ENCODE data around the gene PLAAT3. TPM values are rescaled to one million over a fixed set of nuclear protein-coding genes. Genes with fewer than 3 reads are reported as not detected.

Gene PLAAT3
- total and polyA plus RNA-seq, 8 donors: 6.0 to 86.4 (median 9.3) TPM

DNA sequence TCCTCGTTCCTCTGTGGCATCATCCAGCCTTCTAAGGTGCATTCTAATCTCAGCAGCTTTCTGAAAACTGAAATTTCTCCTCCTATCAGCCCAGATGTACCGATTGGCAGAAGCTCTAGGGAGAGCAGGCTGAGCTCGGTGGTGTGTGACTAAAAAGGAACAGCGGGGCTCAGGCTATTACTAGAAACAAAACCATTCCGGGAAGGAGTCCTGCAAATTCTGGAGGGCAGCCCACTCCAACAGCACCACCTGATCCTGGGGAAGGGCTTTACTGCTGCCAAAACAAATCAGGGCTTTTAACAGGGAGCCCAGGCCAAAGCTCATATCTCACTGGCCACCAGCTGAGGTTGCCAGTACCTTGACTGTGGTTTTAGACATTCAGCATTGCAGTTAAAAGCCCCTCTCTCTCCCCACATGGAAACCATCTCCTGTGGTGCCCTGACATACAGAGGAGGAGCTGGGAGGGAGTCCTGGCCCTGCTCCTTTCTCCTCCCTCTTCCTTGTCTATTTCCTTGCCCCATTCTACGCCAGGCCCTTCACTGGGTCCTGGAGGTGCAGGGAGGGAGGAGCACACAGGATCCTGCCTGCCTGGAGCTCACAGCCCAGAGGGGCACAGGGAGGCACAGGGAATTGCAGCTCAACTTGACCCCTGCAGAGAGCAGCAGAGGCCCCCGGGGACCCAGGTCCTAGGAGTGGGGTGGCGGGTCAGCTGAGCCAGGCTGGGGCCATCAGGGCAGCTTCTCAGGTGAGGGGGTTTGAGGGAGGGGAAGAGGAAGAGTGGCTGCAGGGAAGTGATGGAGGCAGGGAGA lies 76.7 kb downstream of the PLAAT3 start:
- intact Hi-C loops (cut with DNase I): no loop called here
- TF ChIP-seq, protein P1, sequence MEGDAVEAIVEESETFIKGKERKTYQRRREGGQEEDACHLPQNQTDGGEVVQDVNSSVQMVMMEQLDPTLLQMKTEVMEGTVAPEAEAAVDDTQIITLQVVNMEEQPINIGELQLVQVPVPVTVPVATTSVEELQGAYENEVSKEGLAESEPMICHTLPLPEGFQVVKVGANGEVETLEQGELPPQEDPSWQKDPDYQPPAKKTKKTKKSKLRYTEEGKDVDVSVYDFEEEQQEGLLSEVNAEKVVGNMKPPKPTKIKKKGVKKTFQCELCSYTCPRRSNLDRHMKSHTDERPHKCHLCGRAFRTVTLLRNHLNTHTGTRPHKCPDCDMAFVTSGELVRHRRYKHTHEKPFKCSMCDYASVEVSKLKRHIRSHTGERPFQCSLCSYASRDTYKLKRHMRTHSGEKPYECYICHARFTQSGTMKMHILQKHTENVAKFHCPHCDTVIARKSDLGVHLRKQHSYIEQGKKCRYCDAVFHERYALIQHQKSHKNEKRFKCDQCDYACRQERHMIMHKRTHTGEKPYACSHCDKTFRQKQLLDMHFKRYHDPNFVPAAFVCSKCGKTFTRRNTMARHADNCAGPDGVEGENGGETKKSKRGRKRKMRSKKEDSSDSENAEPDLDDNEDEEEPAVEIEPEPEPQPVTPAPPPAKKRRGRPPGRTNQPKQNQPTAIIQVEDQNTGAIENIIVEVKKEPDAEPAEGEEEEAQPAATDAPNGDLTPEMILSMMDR (IDR thresholded peaks at IDR 0.05): no peak
- H3K27ac ChIP-seq: peak overlapping the region; percentile 82 to 93
- no peaks in the 10 kb centered on the region for H3K9me3 ChIP-seq
- ATAC-seq (peak; percentile 82), DNase-seq (peak in 2 of 4 donors; percentile 39 to 71)
- peaks cover 22 to 55% of the 10 kb centered on the region in 2 donors for H3K4me1 ChIP-seq
- H3K4me3 ChIP-seq: peak overlapping the region; percentile 27 to 51
- no peaks in the 10 kb centered on the region for H3K27me3 ChIP-seq
- no peaks in the 10 kb centered on the region for H3K36me3 ChIP-seq

DNA sequence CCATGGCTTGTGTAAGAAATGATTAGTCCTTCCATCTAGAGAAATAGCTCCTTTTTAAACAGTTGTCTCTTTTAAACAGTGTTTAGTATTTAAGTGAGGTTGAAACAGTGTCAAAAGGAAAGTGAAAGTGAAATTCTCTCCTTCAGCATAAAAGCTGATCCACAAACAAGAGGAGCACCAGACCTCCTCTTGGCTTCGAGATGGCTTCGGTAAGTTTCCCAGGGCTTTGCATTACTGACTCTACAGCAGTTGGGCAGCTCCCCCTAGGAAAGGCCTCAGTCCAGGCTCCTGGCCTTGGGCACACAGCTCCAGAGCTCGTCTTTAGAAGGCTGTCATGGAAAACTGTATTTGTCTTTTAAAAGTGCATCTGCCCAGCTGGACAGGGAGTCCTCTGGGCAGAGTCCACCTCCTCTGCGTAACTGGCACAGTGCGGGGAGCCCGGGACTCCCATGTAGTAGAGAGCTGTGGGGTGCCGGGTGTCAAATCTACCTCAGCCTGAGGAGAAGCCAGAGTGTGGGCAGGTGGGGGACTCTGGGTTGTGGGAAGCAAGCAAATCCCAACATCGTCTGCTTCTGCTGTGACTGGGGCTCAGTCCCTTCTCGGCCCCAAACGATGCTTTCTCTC lies 77.5 kb downstream of the PLAAT3 start, which contains the start of gene PLAAT4:
Gene PLAAT4 (plus strand): TSS at position 140 of the 624 bp plus-strand sequence. CDS start 61 bp downstream, at position 201.
- TF ChIP-seq, protein P1 (IDR thresholded peaks at IDR 0.05): no peak
- peaks cover 22 to 55% of the 10 kb centered on the region in 2 donors for H3K4me1 ChIP-seq
- intact Hi-C loops (cut with DNase I): no loop called here
- H3K36me3 ChIP-seq: no peaks in the 10 kb centered on the region
- peak within 1 kb of the TSS; percentile 27 to 51 for H3K4me3 ChIP-seq
- no peaks in the 10 kb centered on the region for H3K9me3 ChIP-seq
- DNase-seq: peak in 1 of 4 donors; percentile 52
- ATAC-seq: peak; percentile 75
- peak within 1 kb of the TSS; percentile 82 to 93 for H3K27ac ChIP-seq
- H3K27me3 ChIP-seq: no peaks in the 10 kb centered on the region

DNA sequence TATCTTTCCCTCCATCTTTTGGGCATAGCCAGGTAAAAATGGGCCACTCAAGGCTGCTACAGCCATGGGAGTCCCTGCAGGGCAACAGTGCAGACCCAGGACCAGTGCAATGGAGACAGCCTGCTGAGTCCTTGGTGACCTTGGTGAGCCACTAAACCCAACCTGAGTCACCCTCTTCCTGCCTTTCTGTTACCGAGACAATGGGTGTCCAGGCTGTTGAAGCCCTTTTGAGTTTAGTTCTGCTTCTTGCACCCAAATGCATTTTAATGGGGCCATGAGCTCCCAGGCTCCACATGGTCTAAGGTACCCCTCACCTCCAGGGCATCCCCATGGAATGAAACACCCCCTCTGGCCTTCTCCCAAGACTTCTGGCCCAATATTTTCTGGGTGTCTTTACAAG lies 78.5 kb downstream of the PLAAT3 start:
- Histone ChIP-seq H3K9me3 (no peaks in the 10 kb centered on the region), H3K36me3 (no peaks in the 10 kb centered on the region), H3K4me3 (no peak overlapping the region), H3K27ac (peak overlapping the region in 1 of 2 donors; percentile 82), H3K4me1 (peaks cover 22 to 62% of the 10 kb centered on the region in 2 donors), H3K27me3 (no peaks in the 10 kb centered on the region)
- TF ChIP-seq, protein P1 (IDR thresholded peaks at IDR 0.05): no peak
- no peak for ATAC-seq
- DNase-seq: no peak
- intact Hi-C loops (cut with DNase I): no loop called here

DNA sequence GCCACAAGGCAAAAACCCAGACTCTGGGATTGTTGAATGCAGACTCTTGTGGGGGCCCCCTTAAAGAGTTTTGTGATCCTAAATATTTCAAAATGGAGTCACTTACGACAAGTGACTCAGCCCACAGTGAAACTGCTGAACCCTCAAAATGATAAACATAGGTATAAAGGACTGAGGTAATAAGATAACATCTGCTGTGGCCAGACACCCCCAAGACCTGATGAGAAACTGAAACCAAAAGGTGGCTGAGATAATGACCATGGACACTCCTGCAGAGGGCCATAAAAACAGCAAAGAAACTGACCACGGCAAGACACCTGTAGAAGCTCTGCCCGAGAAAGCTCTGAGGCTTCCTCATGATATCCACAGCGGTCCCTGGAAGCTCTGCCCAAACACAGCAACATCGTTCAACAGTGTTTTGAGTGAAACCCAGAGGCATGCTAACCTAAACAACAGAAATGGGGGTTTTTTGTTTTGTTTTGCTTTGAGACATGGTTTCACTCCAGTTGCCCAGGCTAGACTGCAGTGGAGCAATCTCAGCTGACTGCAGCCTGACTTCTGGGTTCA lies 79.3 kb downstream of the PLAAT3 start:
- no peaks in the 10 kb centered on the region for H3K9me3 ChIP-seq
- no peaks in the 10 kb centered on the region for H3K27me3 ChIP-seq
- no peak overlapping the region for H3K27ac ChIP-seq
- TF ChIP-seq, protein P1 (IDR thresholded peaks at IDR 0.05): no peak
- DNase-seq (no peak), ATAC-seq (no peak)
- H3K36me3 ChIP-seq: no peaks in the 10 kb centered on the region
- peaks cover 22 to 62% of the 10 kb centered on the region in 2 donors for H3K4me1 ChIP-seq
- H3K4me3 ChIP-seq: no peak overlapping the region
- intact Hi-C loops (cut with DNase I): no loop called here

DNA sequence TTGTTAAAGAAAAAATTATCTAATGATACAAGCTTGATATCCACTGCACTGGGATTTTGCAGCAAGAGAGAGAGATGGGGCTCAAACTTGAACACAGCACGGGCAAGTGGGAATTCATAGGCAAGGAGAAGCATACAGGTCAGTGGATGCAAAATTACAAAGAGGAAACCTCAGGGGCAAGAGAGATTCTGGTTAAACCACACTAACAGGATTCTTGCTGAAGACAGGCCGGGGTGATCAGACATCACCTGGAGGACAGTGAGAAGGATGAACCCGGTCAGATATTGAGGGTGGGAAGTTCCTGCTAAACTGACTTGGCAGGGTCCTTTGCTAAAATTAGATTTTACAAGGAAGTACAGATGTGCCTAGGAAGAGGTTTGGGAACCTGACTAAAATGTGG lies 80.2 kb downstream of the PLAAT3 start:
- Histone ChIP-seq H3K27me3 (no peaks in the 10 kb centered on the region), H3K4me1 (peaks cover 22 to 60% of the 10 kb centered on the region in 2 donors), H3K9me3 (no peaks in the 10 kb centered on the region), H3K36me3 (no peaks in the 10 kb centered on the region), H3K27ac (no peak overlapping the region), H3K4me3 (no peak overlapping the region)
- no peak for ATAC-seq
- intact Hi-C loops (cut with DNase I): no loop called here
- DNase-seq: no peak
- TF ChIP-seq, protein P1 (IDR thresholded peaks at IDR 0.05): no peak
